HG03064 (cell line): ENCODE results near the gene ASPG.

Experiments used
- ATAC-seq: cut with Tn5 transposase; IDR thresholded peaks from one replicate; pipeline ENCODE4 v1.9.1; 2021; ENCODE audit warnings: low read depth; ENCODE audit not compliant: unreplicated experiment

The ASPG gene

DNA sequence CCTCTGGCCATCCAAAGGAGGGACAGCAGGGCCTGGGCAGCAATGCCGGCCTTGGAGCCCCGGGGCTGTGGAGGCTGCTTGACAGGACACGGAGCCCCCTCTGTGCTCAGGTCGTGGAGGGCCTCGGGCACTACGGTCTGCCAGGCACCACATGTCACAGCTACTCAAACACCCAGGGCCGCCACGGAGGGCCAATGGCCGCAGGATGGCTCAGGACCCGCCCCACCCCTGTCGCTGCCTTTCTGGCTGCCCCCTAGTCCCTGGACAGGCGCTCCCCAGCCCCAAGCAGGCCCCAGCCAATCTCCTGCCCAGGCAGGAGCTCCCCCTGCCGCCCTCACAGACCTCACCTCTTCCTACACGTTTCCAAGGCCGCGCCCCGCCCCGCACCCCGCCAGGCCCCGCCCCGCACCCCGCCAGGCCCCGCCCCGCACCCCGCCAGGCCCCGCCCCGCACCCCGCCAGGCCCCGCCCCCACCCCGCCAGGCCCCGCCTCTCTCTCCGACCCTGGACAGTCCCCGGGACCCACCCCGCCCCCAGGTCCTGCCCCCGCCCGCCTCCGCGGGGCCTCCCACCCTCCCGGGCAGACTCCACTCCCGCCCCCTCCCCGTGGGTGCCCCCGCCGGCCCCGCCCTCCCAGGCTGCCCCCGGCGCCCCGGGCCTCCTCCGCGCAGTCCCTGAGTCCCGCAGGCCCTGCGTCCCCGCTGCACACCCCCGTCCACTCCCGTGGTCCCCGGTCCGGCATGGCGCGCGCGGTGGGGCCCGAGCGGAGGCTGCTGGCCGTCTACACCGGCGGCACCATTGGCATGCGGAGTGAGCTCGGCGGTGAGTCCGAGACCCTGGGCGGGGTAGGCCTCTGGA lies at the start of gene ASPG:
Gene ASPG, plus strand, starts transcription at position 669 of the 857 bp plus-strand sequence. Its CDS starts 71 bp downstream, at position 740.
- no peak for ATAC-seq

GRCh38 chr14:104036212-104036611 lies 49.3 kb upstream of the ASPG start:
- ATAC-seq: no peak

DNA sequence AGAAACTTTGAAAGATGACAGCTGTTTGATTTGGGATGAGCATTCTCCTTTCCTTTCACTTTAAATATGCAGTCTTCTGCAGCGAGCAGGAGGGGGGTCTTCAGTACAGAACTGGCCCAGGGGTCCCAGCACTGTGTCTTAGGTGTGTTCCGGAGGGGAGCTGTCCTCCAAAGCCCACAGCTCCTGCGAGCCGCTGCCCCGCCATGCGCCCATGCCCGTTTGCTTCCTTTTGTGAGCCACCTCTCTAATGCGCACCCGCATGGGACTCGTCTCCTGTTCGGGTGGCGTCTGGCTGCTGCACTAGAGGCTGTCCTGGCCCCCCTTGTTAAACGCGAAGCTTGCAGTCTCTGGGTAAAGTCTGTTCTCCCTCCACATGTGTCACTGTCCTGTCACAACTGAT lies 48.4 kb upstream of the ASPG start:
- ATAC-seq: no peak

DNA sequence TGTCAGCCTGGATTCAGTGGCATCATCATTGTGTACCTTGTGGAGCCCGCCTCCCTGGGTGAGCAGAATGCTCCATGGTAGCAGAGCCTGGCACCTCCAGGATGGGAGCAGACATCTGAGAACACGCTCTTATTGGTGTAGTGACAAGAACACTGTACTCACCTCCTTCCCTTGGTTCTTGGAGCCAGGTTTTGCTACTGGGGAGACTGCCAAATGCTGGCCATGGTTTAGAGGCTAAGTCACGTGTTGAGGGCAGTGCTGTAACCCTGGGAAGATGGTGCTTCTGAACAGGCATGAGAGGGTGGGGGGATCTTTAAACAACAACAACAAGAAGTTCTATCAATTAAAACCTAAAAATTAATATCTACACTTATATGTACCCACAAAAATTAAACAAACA lies 47.6 kb upstream of the ASPG start:
- ATAC-seq: no peak

GRCh38 chr14:104039214-104039613 lies 46.3 kb upstream of the ASPG start:
- ATAC-seq: no peak

DNA sequence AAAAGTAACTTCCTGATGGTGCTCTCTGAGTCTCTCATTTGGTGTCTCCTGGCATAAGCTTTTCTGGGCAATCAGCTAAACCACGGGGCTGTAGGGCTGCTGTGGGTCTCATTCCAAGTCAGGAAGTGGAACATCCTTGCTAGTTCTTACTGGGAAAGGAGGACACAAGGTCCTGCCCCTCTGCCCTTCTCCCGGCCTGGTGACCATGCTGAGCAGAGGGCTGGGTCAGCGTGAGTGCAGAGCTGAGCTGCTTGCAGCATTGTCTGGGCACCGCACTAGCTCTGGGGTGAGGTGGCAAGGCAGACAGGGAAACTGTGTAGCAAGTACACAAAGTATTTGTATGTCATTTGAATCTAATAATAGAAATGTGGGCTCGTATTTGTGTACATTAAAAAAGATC lies 45.0 kb upstream of the ASPG start:
- ATAC-seq: no peak

GRCh38 chr14:104041430-104042104 lies 43.9 kb upstream of the ASPG start:
- ATAC-seq: no peak

- ATAC-seq: no peak
Measured at GRCh38 chr14:104044016-104044415, 41.5 kb upstream of the ASPG start.

DNA sequence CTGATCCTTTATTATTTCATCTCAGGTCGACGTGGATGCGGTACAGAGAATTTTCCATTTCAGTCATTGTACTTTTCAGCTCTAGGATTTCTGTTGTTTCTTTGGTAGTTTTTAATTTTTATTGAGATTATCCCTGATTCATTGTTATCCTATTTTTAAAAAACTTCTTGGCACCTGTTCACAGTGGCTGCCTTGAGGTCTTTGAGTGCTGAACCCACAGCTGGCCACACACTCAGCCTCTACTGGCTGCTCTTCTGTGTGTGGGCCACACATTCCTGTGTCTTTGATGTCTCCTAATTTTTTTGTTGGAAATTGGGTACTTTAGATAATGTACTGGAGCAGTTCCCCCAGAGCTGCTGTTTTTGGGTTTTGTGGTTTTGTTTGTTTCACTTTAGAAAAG lies 37.7 kb upstream of the ASPG start:
- ATAC-seq: no peak

- no peak for ATAC-seq
Measured at GRCh38 chr14:104048758-104049507, 36.6 kb upstream of the ASPG start.

- no peak for ATAC-seq
Measured at GRCh38 chr14:104049576-104050240, 35.8 kb upstream of the ASPG start.

- ATAC-seq: no peak
Measured at GRCh38 chr14:104051092-104051813, 34.2 kb upstream of the ASPG start.

DNA sequence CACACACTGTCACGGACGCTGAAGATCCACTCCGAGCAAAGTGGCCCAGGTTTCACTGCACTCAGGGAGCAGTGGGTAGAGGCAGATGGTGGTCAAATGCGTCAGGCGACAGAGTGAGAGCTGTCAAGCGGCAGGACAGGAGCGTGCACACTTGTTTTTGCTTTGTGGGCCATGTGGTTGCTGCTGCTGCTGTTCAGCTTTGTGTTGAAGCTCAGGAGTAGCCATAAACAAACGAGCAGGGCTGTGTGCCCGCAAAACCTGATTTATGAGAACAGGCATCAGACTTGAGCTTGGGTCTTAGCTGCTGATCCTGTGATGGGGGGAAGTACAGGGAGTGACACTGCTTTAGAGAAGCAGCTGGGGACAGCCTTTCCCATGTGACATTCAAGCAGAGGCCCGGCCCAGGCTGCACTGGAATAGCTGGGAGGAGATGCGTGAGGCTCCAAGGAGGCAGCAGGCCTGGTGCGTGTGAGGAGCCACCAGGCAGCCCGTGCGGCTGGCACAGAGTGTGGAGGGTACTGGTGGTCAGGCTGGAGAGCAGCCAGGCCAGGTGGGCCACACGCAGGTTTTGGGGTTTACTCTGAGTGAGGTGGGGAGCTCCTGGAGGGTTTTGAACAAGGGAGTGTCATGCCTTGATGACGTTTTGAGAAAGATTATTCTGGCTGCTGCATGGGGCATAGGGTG lies 31.1 kb upstream of the ASPG start:
- ATAC-seq: no peak

DNA sequence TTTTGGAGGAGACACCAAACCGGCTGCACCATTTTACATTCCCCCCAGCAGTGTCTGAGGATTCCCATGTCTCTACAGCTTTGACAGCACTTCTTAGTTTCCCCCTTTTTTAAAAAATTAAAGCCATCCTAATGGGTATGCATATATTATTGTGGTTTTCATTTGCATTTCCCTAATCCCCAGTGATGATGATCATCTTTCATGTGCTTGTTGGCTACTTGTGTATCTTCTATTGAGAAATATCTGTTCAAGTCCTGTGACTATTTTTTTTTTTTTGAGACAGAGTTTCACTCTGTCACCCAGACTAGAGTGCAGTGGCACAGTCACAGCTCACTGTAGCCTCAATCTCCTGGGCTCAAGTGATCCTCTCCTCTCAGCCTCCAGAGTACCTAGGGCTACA lies 23.2 kb upstream of the ASPG start:
- ATAC-seq: no peak

DNA sequence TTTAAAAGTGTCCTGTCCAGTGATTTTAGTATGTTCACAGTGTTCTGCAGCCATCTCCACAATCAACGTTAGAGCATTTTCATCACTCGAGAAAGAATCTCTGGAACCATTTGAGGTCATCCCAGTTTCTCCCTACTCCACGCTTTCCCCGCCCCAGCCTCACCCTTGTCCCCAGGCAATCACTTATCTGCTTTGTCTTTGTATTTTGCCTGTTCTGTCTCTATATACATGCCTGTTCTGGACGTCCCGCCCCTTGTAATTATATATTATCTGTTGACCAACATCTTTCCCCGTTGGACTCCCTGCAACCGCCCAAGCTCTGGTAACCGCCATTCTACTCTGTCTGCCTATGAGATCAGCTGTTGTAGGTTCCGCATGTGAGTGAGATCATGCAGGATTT lies 21.5 kb upstream of the ASPG start:
- ATAC-seq: no peak

DNA sequence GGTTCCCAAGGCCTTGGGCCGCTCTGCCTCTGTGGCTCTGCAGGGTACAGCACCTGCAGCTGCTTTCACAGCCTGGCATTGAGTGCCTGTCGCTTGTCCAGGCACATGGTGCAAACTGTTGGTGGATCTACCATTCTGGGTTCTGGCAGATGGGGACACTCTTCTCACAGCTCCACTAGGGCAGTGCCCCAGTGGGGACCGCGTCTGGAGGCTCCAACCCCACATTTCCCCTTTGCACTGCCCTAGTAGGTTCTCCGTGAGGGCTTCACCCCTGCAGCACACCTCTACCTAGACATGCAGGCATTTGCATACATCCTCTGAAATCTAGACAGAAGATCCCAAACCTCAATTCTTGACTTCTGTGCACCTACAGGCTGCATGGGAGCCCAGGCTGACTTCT lies 19.2 kb upstream of the ASPG start:
- no peak for ATAC-seq

DNA sequence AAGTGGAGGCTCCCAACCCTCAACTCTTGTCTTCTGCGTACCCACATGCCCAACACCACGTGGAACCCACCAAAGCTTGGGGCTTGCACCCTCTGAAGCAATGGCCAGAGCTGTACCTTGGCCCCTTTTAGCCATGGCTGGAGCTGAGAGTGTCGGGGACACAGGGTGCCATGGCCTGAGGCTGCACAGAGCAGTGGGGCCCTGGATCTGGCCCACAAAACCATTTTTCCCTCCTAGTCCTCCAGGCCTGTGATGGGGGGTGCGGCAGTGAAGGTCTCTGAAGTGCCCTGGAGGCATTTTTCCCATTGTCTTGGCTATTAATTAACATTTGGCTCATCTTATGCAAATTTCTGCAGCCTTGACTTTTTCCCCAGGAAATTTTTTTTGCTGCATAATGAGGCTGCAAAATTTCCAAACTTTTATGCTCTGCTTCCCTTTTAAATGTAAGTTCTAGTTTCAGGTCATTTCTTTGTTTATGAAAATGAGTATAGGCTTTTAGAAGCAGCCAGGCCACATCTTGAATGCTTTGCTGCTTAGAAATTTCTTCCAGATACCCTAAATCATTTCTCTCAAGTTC lies 18.7 kb upstream of the ASPG start:
- no peak for ATAC-seq

DNA sequence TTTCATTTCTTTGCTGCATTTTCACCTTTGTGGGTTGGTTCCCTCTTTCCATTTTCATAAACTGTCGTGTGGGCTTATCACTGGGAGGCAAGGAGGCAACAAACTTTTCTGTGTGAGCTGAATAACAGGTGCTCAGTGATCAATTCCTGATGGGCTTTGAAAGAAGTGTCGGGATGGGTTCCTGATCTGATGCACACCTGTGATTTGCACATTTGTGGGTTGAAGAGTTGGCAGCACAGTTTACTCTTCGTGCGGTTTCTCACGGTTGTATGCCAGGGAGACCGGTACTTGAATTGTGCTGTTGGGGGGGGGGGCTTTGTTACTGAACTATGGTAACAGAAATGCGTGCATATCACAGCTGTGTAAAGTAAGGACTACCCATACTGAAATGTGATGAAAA lies 16.0 kb upstream of the ASPG start:
- no peak for ATAC-seq

GRCh38 chr14:104072586-104072985 lies 12.9 kb upstream of the ASPG start:
- ATAC-seq: no peak
